Epithelial cell of esophagus (primary cell): ENCODE results near the gene TRIM17.
A peak's percentile ranks its signal among the peaks of the same experiment; 100 is the strongest.

Experiments used
- DNase-seq: peaks from one replicate; pipeline ENCODE4 v3.0.0; 2010; ENCODE audit warnings: low read depth
- H3K4me3 ChIP-seq: 2 replicates; pipeline ENCODE4 v1.5.1; 2011; ENCODE audit warnings: mild to moderate bottlenecking, low read length, control low read depth
- CTCF ChIP-seq: IDR thresholded peaks from 2 replicates; pipeline ENCODE4 v1.5.1; 2011; ENCODE audit warnings: low read depth, mild to moderate bottlenecking, low read length, control low read depth, inconsistent platforms; ENCODE audit not compliant: insufficient read depth; ENCODE audit errors: missing control alignments

The TRIM17 gene

GRCh38 chr1:228455715-228456114 lies 39.1 kb upstream of the TRIM17 start:
- H3K4me3 ChIP-seq, result no peak overlapping the region
- DNase-seq, result no peak
- peak; percentile 28 for TF ChIP-seq CTCF

- H3K4me3 ChIP-seq, result no peak overlapping the region
- no peak for TF ChIP-seq CTCF
- DNase-seq, result peak; percentile 39
These were observed 37.6 kb upstream of the TRIM17 start for GRCh38 chr1:228454238-228454637.

DNA sequence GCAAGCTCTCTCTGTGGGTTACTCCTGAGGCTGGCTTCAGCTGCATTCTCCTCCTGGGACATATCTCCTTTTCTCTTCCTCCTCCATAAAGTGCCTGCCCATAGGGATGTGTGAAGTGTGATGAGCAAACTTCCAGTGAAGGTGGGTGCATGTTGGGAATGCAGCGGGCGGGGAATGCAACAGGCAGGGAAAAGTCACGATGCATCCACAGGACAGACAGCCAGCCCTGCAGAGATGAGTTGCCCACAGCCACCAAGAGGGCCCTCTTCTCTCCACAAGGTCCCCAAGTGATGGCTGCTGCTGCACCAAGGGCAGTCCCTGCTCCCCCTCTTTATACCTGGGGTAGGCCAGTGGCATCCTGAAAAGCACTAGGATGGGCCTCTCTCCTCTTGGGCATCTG lies 37.0 kb upstream of the TRIM17 start:
- no peak for DNase-seq
- TF ChIP-seq CTCF, result no peak
- H3K4me3 ChIP-seq, result no peak overlapping the region

GRCh38 chr1:228453022-228453560 lies 36.4 kb upstream of the TRIM17 start:
- DNase-seq, result no peak
- no peak for TF ChIP-seq CTCF
- H3K4me3 ChIP-seq, result no peak overlapping the region

GRCh38 chr1:228452194-228453021 lies 35.7 kb upstream of the TRIM17 start:
- no peak overlapping the region for H3K4me3 ChIP-seq
- DNase-seq, result no peak
- no peak for TF ChIP-seq CTCF

- no peak for DNase-seq
- TF ChIP-seq CTCF, result no peak
- H3K4me3 ChIP-seq, result no peak overlapping the region
These were observed 33.5 kb upstream of the TRIM17 start for GRCh38 chr1:228450200-228450599.

DNA sequence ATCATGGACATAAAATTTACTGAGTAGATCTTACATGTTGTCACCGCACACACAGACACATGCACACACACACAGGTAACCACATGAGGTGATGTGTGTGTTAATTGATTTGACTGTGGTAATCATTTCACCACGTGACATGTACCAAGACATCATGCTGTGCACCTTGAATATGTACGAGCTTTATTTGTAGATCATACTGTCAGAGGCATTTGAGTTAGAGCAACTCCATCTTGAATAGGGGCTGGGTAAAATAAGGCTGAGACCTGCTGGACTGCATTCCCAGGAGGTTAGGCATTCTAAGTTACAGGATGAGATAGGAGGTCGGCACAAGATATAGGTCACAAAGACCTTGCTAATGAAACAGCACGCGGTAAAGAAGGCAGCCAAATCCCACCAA lies 31.7 kb upstream of the TRIM17 start:
- TF ChIP-seq CTCF, result no peak
- DNase-seq, result peak; percentile 22
- no peak overlapping the region for H3K4me3 ChIP-seq
